Urinary bladder (tissue), 4 donors: ENCODE results near the gene PDE4D. TPM values are rescaled to one million over a fixed set of nuclear protein-coding genes. Genes with fewer than 3 reads are reported as not detected.
"Not testable (repeated sequence)": the region's sequence is repeated elsewhere in the genome, so short reads cannot be mapped to it uniquely, and the experiment has no call there.

Experiments used
- DNase-seq: peaks from one replicate; pipeline ENCODE4 v3.0.0-alpha.2; 2015; ENCODE audit errors: extremely low spot score
- H3K27ac ChIP-seq: one replicate; pipeline ENCODE4 v1.5.1; 2013; ENCODE audit warnings: low read depth, mild to moderate bottlenecking, moderate library complexity
- H3K36me3 ChIP-seq: one replicate; pipeline ENCODE4 v1.6.1; 2013; ENCODE audit warnings: mild to moderate bottlenecking, moderate library complexity; ENCODE audit not compliant: insufficient read depth
- H3K4me1 ChIP-seq: one replicate; pipeline ENCODE4 v1.6.1; 2013; ENCODE audit warnings: mild to moderate bottlenecking, moderate library complexity; ENCODE audit not compliant: insufficient read depth
- H3K4me3 ChIP-seq: one replicate; pipeline ENCODE4 v1.5.1; 2013; ENCODE audit warnings: low read depth, low read length
- WGBS: extraction: QIAGEN DNeasy Blood & Tissue Kit; methylation state at CpG from one replicate; pipeline ENCODE4 v1.1.7; 2013; 5-methylcytosine and 5-hydroxymethylcytosine counted together
- polyA plus RNA-seq: library from polyadenylated mRNA; stranded (reverse); fragments of 200-250 nt; gene quantifications from one replicate; pipeline ENCODE4 v1.2.3, GENCODE V29; 2013
- total RNA-seq: library from RNA; depleted of rRNA; stranded (reverse); fragments of >200 nt; gene quantifications from one replicate; pipeline ENCODE4 v1.2.3, GENCODE V29; 2014
- donor health status: healthy with polysubstance abuse.
- donor health status: healthy.

PDE4D gene
- total and polyA plus RNA-seq, 2 donors, result 27.3 to 253 TPM

- no peak overlapping the region for H3K4me3 ChIP-seq
- WGBS, result 75% methylated on average over 2 of the region's 2 CpGs
- no peaks in the 10 kb centered on the region for H3K4me1 ChIP-seq
- no peak overlapping the region for H3K27ac ChIP-seq
- no peaks in the 10 kb centered on the region for H3K36me3 ChIP-seq
- DNase-seq, result no peak
These were observed 284.8 kb downstream of the PDE4D start for GRCh38 chr5:59608745-59609144.

DNA sequence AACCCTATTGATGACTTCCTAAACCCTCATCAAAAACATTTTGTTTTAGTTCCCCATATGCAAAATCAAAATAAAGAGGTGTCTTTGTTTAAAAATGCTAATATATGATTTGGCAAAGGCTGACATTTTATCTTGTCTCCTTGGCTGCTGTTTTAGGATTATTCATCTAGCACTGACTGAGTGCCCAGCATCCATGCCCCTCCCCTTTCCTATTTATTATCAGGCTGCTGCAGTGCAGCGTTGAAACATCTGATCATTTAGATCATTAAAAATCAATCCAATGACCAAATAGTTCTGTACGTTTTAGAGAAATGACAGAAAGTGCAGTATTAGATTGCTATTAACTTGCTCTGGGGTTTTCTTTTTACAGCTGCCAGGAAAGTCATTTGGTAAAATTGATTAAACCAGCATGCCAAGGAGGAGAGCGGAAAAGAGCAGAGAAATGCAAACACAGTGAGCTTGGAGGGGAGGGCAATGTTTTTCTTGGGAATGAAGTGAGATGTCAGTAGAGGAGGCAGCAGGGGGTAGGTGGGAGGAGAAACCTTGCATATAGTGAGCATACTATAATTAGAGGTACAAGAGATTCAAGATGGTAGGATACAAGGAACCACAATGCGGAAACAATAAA is 286.3 kb downstream of the PDE4D start:
- no peak overlapping the region for H3K27ac ChIP-seq
- H3K4me1 ChIP-seq, result no peaks in the 10 kb centered on the region
- WGBS, result 61% methylated on average over 4 of the region's 4 CpGs
- DNase-seq, result no peak
- no peaks in the 10 kb centered on the region for H3K36me3 ChIP-seq
- no peak overlapping the region for H3K4me3 ChIP-seq

GRCh38 chr5:59605915-59606314 is 287.6 kb downstream of the PDE4D start:
- H3K36me3 ChIP-seq, result no peaks in the 10 kb centered on the region
- H3K27ac ChIP-seq, result no peak overlapping the region
- no peak for DNase-seq
- H3K4me3 ChIP-seq, result no peak overlapping the region
- WGBS, result 86% methylated on average over 1 of the region's 1 CpG
- no peaks in the 10 kb centered on the region for H3K4me1 ChIP-seq

DNA sequence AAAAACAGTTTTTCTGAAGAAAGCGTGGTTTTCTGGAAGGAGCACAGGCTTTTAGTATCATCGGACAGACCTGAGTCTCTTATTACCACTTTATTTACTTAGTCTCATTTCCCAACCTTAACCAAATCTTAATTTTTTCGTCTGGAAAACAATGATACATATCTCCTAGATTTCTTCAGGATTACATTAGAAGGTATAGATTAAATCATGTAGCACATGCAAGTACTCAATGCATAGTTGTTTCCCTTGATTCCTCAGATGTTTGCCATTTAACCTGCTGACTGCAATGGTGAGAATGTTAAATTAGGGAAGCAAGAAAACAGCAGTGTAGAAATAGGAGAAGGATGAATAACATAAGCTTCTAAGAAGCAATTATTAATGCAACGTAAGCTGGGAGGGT is 289.4 kb downstream of the PDE4D start:
- no peak overlapping the region for H3K27ac ChIP-seq
- DNase-seq, result no peak
- no peak overlapping the region for H3K4me3 ChIP-seq
- no peaks in the 10 kb centered on the region for H3K36me3 ChIP-seq
- WGBS, result 78% methylated on average over 4 of the region's 4 CpGs
- no peaks in the 10 kb centered on the region for H3K4me1 ChIP-seq

GRCh38 chr5:59600998-59601397 is 292.5 kb downstream of the PDE4D start:
- Histone ChIP-seq H3K36me3 (no peaks in the 10 kb centered on the region), H3K4me1 (no peaks in the 10 kb centered on the region), H3K27ac (no peak overlapping the region), H3K4me3 (no peak overlapping the region)
- DNase-seq, result no peak
- whole genome bisulfite sequencing, result 52% methylated on average over 3 of the region's 3 CpGs

GRCh38 chr5:59600153-59600552 is 293.4 kb downstream of the PDE4D start:
- H3K4me3 ChIP-seq, result no peak overlapping the region
- no peak for DNase-seq
- 94% methylated on average over 2 of the region's 2 CpGs for WGBS
- no peaks in the 10 kb centered on the region for H3K36me3 ChIP-seq
- H3K4me1 ChIP-seq, result no peaks in the 10 kb centered on the region
- no peak overlapping the region for H3K27ac ChIP-seq

DNA sequence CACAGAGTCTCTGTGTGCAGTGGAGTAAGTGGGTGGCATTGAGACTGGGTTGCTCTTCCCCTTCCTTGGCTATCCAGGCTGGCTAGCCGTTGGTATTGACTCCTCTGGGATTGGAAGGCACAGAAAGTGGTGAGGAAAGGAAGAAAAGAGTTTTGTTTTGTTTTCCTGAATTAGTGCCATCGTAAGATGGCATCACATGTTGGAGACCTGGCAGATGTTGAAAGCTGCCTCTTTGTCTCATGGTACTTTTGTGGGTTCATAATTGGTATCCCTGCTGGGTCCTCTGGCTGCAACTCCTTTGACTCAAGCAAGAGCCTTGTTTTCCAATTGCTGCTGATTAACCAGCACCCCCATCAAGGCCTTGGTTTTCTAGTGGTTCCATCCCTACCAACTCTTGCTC is 293.8 kb downstream of the PDE4D start:
- no peak overlapping the region for H3K4me3 ChIP-seq
- 96% methylated on average over 2 of the region's 2 CpGs for WGBS

DNA sequence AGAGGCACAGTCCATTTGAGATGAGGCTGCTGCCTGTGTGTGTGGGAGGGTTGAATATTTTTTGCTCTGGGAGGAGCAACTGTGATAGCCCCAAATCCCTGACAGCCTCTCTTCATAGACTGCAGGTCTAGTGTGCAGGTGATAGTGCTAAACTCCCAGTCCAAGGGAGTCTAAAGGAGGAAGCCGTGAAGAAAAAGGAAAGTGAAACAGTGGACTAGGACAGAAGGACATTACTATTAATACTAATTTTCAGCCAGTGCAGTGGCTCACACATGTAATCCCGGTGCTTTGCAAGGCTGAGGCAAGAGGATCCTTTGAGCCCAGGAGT is 295.0 kb downstream of the PDE4D start:
- DNase-seq, result no peak
- WGBS, result 35% methylated on average over 2 of the region's 2 CpGs
- Histone ChIP-seq H3K4me1 (no peaks in the 10 kb centered on the region), H3K36me3 (no peaks in the 10 kb centered on the region), H3K4me3 (peak overlapping the region; percentile 21), H3K27ac (no peak overlapping the region)

More for the DNA sequence above, 293.8 kb downstream of the PDE4D start:
- Histone ChIP-seq H3K4me1 (no peaks in the 10 kb centered on the region), H3K27ac (no peak overlapping the region), H3K36me3 (no peaks in the 10 kb centered on the region)
- DNase-seq, result no peak

DNA sequence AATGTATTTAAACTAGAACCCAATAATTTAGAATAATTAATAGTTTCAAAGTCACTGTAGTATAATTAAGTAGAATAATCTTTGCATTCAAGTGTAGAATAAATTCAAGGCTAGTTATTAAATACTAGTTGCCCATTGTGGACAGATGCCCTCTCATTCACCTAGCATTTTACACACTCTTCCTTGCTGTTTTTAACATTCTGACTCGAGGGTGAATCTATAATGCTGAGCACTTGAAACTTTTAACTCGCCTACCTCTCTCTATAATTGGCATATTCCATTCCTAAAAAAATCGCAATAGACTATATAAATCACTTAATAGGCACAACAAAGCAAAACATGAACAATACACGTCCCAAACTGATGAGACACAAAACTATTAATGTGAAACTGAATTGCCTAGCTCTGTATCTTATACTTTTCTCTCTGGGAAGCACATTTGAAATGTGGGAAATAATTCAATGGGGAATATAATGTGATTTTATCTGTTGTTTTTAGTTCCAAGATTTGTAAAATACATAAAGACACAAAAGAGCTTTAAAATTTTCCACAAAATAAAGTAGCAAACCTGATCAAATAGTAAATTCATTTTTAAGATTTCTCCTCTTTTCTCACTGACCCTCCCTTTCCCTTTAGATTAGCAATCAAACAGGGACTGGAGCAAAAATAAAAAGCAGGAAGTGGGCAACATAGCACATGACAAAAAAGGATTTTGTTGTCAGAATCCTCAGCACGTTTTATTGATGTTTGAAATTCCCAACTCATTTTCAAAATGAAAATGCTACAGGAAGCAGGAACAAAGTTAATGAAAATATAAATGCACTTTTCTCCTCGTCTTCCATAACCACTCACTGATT is 295.6 kb downstream of the PDE4D start:
- no peaks in the 10 kb centered on the region for H3K36me3 ChIP-seq
- peak overlapping the region; percentile 21 for H3K4me3 ChIP-seq
- no peak for DNase-seq
- H3K27ac ChIP-seq, result peak overlapping the region; percentile 38
- H3K4me1 ChIP-seq, result no peaks in the 10 kb centered on the region
- 46% methylated on average over 6 of the region's 6 CpGs for WGBS

DNA sequence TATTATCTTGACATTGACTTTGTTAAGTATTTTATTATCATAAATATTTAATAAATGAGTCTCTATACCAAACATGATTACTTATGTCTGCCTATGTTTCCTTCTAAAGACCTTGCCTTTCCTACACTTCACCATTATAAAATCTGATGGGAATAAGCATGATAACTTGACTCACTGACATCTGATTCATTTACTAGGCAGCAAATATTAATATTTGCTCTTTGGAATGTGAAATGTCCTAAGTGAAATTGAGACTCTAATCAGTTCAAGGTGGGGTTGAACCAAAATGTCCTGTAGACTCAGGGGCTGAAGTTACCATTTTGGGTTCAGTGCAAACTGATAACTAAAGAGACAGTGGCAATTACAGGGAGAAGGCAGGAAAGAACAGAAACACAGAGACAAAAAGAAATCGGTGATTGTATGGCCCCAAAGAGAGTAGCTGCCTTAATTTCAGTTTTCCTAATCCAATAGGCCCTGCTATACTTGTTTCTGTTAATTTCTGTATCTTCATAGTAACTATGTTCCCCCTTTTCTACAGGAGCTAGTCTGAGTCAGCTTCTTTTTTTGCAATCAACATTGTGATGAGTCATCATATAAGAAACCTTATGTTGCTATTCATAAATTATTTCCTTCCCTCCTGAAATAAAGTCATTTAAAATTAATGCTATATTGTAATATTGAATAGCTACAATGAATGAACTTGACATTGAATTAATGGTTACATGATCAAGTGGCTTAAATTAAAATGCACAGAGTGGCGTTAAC is 296.8 kb downstream of the PDE4D start:
- no peaks in the 10 kb centered on the region for H3K4me1 ChIP-seq
- H3K36me3 ChIP-seq, result no peaks in the 10 kb centered on the region
- H3K4me3 ChIP-seq, result no peak overlapping the region
- no peak for DNase-seq
- WGBS, result 93% methylated on average over 2 of the region's 2 CpGs
- H3K27ac ChIP-seq, result no peak overlapping the region

GRCh38 chr5:59594118-59594517 is 299.4 kb downstream of the PDE4D start:
- H3K36me3 ChIP-seq, H3K4me3 ChIP-seq, H3K27ac ChIP-seq, DNase-seq, H3K4me1 ChIP-seq: not testable (repeated sequence)
- WGBS, result 95% methylated on average over 5 of the region's 5 CpGs

DNA sequence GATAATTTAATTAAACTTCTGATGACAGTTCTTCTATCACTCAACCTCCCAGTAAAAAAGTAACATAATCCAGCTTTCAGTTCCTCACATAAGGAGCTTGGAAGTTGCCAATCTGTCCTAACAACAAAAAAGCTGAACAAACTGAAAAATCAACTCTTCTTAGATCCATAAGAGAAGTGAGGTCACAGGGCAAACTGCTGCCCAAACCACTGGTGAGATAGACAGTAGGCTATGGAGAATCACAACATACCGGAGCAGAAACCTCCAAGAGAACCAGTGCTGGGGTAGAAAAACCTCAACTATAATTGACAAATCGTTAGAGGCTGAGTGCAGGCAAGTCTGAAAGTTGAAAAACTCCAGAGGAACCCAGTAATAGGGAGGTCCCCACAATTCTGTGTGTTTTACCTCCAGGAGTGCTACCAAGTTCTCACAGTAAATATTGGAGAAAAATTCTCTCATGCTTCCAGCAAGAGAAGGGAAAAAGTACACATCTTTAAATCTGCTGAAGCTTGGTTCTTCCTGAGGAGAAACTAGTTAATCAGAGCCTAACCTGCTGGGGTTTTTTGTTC is 300.0 kb downstream of the PDE4D start:
- WGBS, result 54% methylated on average over 2 of the region's 2 CpGs
- Histone ChIP-seq H3K4me1 (no peaks in the 10 kb centered on the region), H3K27ac (no peak overlapping the region)

GRCh38 chr5:59592101-59592500 is 301.4 kb downstream of the PDE4D start:
- peak; percentile 76 for DNase-seq
- H3K4me3 ChIP-seq, result no peak overlapping the region
- no peaks in the 10 kb centered on the region for H3K4me1 ChIP-seq
- no peaks in the 10 kb centered on the region for H3K36me3 ChIP-seq
- WGBS, result 31% methylated on average over 3 of the region's 3 CpGs
- H3K27ac ChIP-seq, result no peak overlapping the region

More for the DNA sequence above, 300.0 kb downstream of the PDE4D start:
- H3K4me3 ChIP-seq, result no peak overlapping the region
- no peaks in the 10 kb centered on the region for H3K36me3 ChIP-seq
- DNase-seq, result no peak
